HCT116 (cell line): Measurements from ENCODE around the gene GSK3A. TPM values are rescaled to one million over a fixed set of nuclear protein-coding genes. Genes with fewer than 3 reads are reported as not detected.

Experiments
- ATAC-seq: fragments of 200-7000 bp; cut with Tn5 transposase; 2 replicates; pipeline ENCODE4 v1.9.1; 2020; ENCODE audit warnings: mild to moderate bottlenecking, moderate library complexity
- BruUV-seq: library from RNA; stranded (reverse); fragments of 400-500 nt; replicated peaks from 2 replicates; lab custom pipeline; 2021; lab: Mats Ljungman, UMichigan
- CTCF ChIA-PET: fragments of 300-600 bp; sonication (Branson Sonifier 250); formaldehyde crosslinking; loops from one replicate; lab custom pipeline; 2021; ENCODE audit warnings: antibody characterized with exemption; lab: Charles Lee
- POLR2A ChIA-PET: fragments of 300-600, 350-600 bp; sonication (Branson Sonifier 250); formaldehyde crosslinking; loops from one replicate; lab custom pipeline; 2021; ENCODE audit warnings: antibody characterized with exemption; lab: Charles Lee
- RAD21 ChIA-PET, 2 experiments: fragments of 300-600 bp; sonication (Branson Sonifier 250); formaldehyde crosslinking; loops; one replicate each; lab custom pipeline; 2023; ENCODE audit warnings: low total read pairs in 2 of 2; ENCODE audit not compliant: uncharacterized antibody in 2 of 2, unreplicated experiment in 2 of 2, low non-redundant PET in 1 of 2; lab: Charles Lee
- DNase-seq: peaks from one replicate; pipeline ENCODE4 v3.0.0-alpha.2; 2010; ENCODE audit warnings: low read depth, low spot score
- H2AFZ ChIP-seq: fragments of 200-600 bp; shearing (Covaris generic), sonication (generic); 2 replicates; pipeline ENCODE4 v1.6.1; 2017; ENCODE audit warnings: low read depth, mixed run types, mixed read lengths, antibody characterized with exemption, low read length; ENCODE audit not compliant: poor library complexity, severe bottlenecking
- H3K27ac ChIP-seq: 2 replicates; pipeline ENCODE4 v1.5.1; 2012; ENCODE audit warnings: low read depth, low read length
- H3K27me3 ChIP-seq: fragments of 200-600 bp; sonication (generic); 2 replicates; pipeline ENCODE4 v1.6.1; 2016; ENCODE audit warnings: mixed run types, low read length, mixed read lengths; ENCODE audit not compliant: insufficient read depth
- H3K36me3 ChIP-seq, 2 experiments: fragments of 200-500 bp in 1 of 2; fragments of 200-600 bp in 1 of 2; sonication (Bioruptor generic) in 1 of 2; sonication (generic) in 1 of 2; 2 replicates each; pipeline versions ENCODE4 v1.5.1 to v1.6.1; 2014 to 2016; ENCODE audit warnings: low read length in 2 of 2, inconsistent platforms in 1 of 2, mixed read lengths in 1 of 2, mixed run types in 1 of 2; ENCODE audit not compliant: insufficient read depth in 2 of 2, control insufficient read depth in 1 of 2
- H3K4me1 ChIP-seq, 2 experiments: fragments of 200-600 bp in 1 of 2; sonication (generic) in 1 of 2; 2 replicates each; pipeline versions ENCODE4 v1.5.1 to v1.6.1; 2012 to 2017; ENCODE audit warnings: low read length in 2 of 2, inconsistent platforms in 1 of 2, mild to moderate bottlenecking in 1 of 2, mixed read lengths in 1 of 2, mixed run types in 1 of 2, moderate library complexity in 1 of 2; ENCODE audit not compliant: insufficient read depth in 2 of 2, control insufficient read depth in 1 of 2
- H3K4me2 ChIP-seq: fragments of 200-600 bp; sonication (generic); 2 replicates; pipeline ENCODE4 v1.6.1; 2017; ENCODE audit warnings: mixed run types, low read length, mixed read lengths
- H3K4me3 ChIP-seq, 2 experiments: fragments of 200-600 bp in 1 of 2; sonication (generic) in 1 of 2; replicated peaks in 1 of 2; 2 replicates each; pipeline ENCODE4 v1.5.1; 2011 to 2016; ENCODE audit warnings: low read length in 2 of 2, control low read depth in 1 of 2, low read depth in 1 of 2, mild to moderate bottlenecking in 1 of 2, mixed read lengths in 1 of 2, mixed run types in 1 of 2
- H3K79me2 ChIP-seq: fragments of 200-600 bp; sonication (generic); 2 replicates; pipeline ENCODE4 v1.6.1; 2017; ENCODE audit warnings: mild to moderate bottlenecking, mixed run types, low read length, moderate library complexity, mixed read lengths; ENCODE audit not compliant: insufficient read depth
- H3K9ac ChIP-seq: fragments of 200-600 bp; sonication (generic); 2 replicates; pipeline ENCODE4 v1.6.1; 2016; ENCODE audit warnings: low read length, mixed read lengths
- H3K9me2 ChIP-seq: fragments of 200-600 bp; sonication (generic), shearing (Covaris generic); 2 replicates; pipeline ENCODE4 v1.6.1; 2017; ENCODE audit warnings: mixed run types, mild to moderate bottlenecking, moderate library complexity; ENCODE audit not compliant: insufficient read depth
- H3K9me3 ChIP-seq, 2 experiments: fragments of 200-500 bp in 1 of 2; fragments of 200-600 bp in 1 of 2; sonication (Bioruptor generic) in 1 of 2; sonication (generic) in 1 of 2; 2 replicates each; pipeline ENCODE4 v1.6.1; 2014 to 2017; ENCODE audit warnings: low read length in 2 of 2, mixed read lengths in 2 of 2, inconsistent platforms in 1 of 2, low read depth in 1 of 2, mild to moderate bottlenecking in 1 of 2, mixed run types in 1 of 2, moderate library complexity in 1 of 2; ENCODE audit not compliant: control insufficient read depth in 1 of 2, insufficient read depth in 1 of 2
- H4K20me1 ChIP-seq: fragments of 200-600 bp; sonication (generic), shearing (Covaris generic); 2 replicates; pipeline ENCODE4 v1.6.1; 2017; ENCODE audit warnings: mixed run types, mild to moderate bottlenecking, moderate library complexity; ENCODE audit not compliant: insufficient read depth
- CEBPB ChIP-seq: IDR thresholded peaks from 2 replicates; pipeline ENCODE4 v1.6.1; 2012; ENCODE audit warnings: low read depth
- EGR1 ChIP-seq: IDR thresholded peaks from 2 replicates; pipeline ENCODE4 v1.6.1; 2012; ENCODE audit warnings: low read depth
- ELF1 ChIP-seq: IDR thresholded peaks from 2 replicates; pipeline ENCODE4 v1.6.1; 2012; ENCODE audit warnings: low read depth, borderline replicate concordance
- EZH2phosphoT487 ChIP-seq: fragments of 200-600 bp; IDR thresholded peaks from 2 replicates; pipeline ENCODE4 v1.6.1; 2018; ENCODE audit warnings: antibody characterized with exemption, borderline replicate concordance
- FOSL1 ChIP-seq: IDR thresholded peaks from 2 replicates; pipeline ENCODE4 v1.6.1; 2012; ENCODE audit warnings: low read depth
- JUND ChIP-seq: IDR thresholded peaks from 2 replicates; pipeline ENCODE4 v1.6.1; 2012
- POLR2A ChIP-seq: IDR thresholded peaks from 2 replicates; pipeline ENCODE4 v1.7.0; 2011; ENCODE audit warnings: borderline replicate concordance; ENCODE audit not compliant: insufficient read depth, insufficient read length; ENCODE audit errors: extremely low read depth
- POLR2AphosphoS5 ChIP-seq: IDR thresholded peaks from 2 replicates; pipeline ENCODE4 v1.6.1; 2011; ENCODE audit warnings: mild to moderate bottlenecking, low read depth, low read length, moderate library complexity
- RAD21 ChIP-seq: IDR thresholded peaks from 2 replicates; pipeline ENCODE4 v1.6.1; 2012; ENCODE audit warnings: low read depth, mild to moderate bottlenecking
- SIN3A ChIP-seq: IDR thresholded peaks from 2 replicates; pipeline ENCODE4 v1.6.1; 2012; ENCODE audit warnings: low read depth
- SP1 ChIP-seq: IDR thresholded peaks from 2 replicates; pipeline ENCODE4 v1.6.1; 2012; ENCODE audit warnings: low read depth
- SRF ChIP-seq: IDR thresholded peaks from 2 replicates; pipeline ENCODE4 v1.6.1; 2012; ENCODE audit warnings: low read depth
- TCF7L2 ChIP-seq: IDR thresholded peaks from 2 replicates; pipeline ENCODE4 v1.7.0; 2011; ENCODE audit warnings: borderline replicate concordance, inconsistent platforms; ENCODE audit not compliant: insufficient read depth, insufficient read length; ENCODE audit errors: extremely low read depth
- YY1 ChIP-seq: IDR thresholded peaks from 2 replicates; pipeline ENCODE4 v1.6.1; 2011; ENCODE audit warnings: low read length, low read depth, moderate library complexity, mild to moderate bottlenecking; ENCODE audit not compliant: insufficient replicate concordance; ENCODE audit errors: extremely low read depth
- ZFX ChIP-seq: fragments of 450-650 bp; IDR thresholded peaks from 2 replicates; pipeline ENCODE4 v1.6.1; 2017
- ZNF274 ChIP-seq: fragments of 200-500 bp; sonication (Bioruptor generic); IDR thresholded peaks from 2 replicates; pipeline ENCODE4 v1.6.1; 2014; ENCODE audit warnings: mild to moderate bottlenecking, low read depth, low read length, inconsistent platforms
- intact Hi-C: fragments of 100-400 bp; cut with micrococcal nuclease; formaldehyde crosslinking; loops from 2 replicates; pipeline ENCODE4 v1.10.0; 2022
- total RNA-seq: library from RNA; stranded (reverse); gene quantifications from one replicate; pipeline ENCODE4 v1.2.1, GENCODE V29; 2021; ENCODE audit not compliant: unreplicated experiment
- TF ChIP-seq, protein P1 (sequence below): IDR thresholded peaks from 2 replicates; pipeline ENCODE4 v1.6.1; 2012
- TF ChIP-seq, protein P2 (sequence below): IDR thresholded peaks from 2 replicates; pipeline ENCODE4 v1.6.1; 2011; ENCODE audit warnings: mild to moderate bottlenecking, low read length, moderate library complexity; ENCODE audit not compliant: insufficient replicate concordance; ENCODE audit errors: extremely low read depth
- TF ChIP-seq, protein P3 (sequence below): IDR thresholded peaks from 2 replicates; pipeline ENCODE4 v1.6.1; 2012; ENCODE audit warnings: low read depth
- TF ChIP-seq, protein P4 (sequence below), 3 experiments: fragments of 200-600 bp in 1 of 3; sonication (generic) in 1 of 3; IDR thresholded peaks in 2 of 3; conservative IDR thresholded peaks in 1 of 3; 2 replicates each; pipeline ENCODE4 v1.5.1; 2012 to 2017; ENCODE audit warnings: low read depth in 2 of 3, low read length in 2 of 3, antibody characterized with exemption in 1 of 3, borderline replicate concordance in 1 of 3, control low read depth in 1 of 3, mild to moderate bottlenecking in 1 of 3, mixed read lengths in 1 of 3, mixed run types in 1 of 3, moderate library complexity in 1 of 3; ENCODE audit not compliant: insufficient read depth in 1 of 3

The GSK3A gene
- total RNA-seq, 1 experiment from 2014 or later: 57.2 TPM

DNA sequence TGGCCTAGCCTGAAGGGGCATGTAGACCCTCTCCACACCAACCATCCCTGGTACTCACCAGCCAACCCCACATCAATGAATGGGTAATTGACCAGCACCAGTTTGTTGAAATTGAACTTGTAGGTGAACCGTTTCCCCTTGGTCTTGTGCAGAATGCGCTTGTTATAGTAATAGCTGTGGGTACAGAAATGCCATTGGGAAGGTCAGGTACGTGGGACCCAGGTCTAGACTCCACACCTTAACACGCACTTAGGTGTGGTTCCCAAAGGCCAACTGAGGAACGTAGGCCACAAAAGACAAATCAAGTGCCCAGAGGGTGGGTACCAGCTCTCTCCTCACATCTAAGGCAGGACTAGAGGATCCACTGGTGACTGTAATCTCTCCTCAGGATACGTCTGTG, 7.4 kb upstream of the GSK3A start:
- Histone ChIP-seq H2AFZ (no peak overlapping the region), H3K79me2 (peaks cover 52% of the 10 kb centered on the region), H3K9me3 (no peaks in the 10 kb centered on the region), H3K36me3 (peaks cover 0 to 7% of the 10 kb centered on the region in 2 experiments; a peak in 2 of 4 replicates), H4K20me1 (peaks cover 3% of the 10 kb centered on the region; the same call in 1 of the 2 replicates), H3K4me3 (no peak overlapping the region), H3K9ac (no peak overlapping the region), H3K4me1 (peaks cover 26 to 51% of the 10 kb centered on the region in 2 experiments), H3K27me3 (no peaks in the 10 kb centered on the region), H3K27ac (no peak overlapping the region; the same call in 1 of the 2 replicates), H3K4me2 (no peak overlapping the region), H3K9me2 (no peaks in the 10 kb centered on the region)
- ChIA-PET POLR2A (interaction anchor here (0.6 to 0.8 kb wide), 2 partner anchors 13 to 30 kb away, joined by 3 to 4 read pairs; no protein-coding TSS in a partner anchor), CTCF (no interaction called here), RAD21 (no interaction called here)
- BruUV-seq: no TSS peak
- DNase-seq (no peak), ATAC-seq (no peak)
- TF ChIP-seq, protein P1, sequence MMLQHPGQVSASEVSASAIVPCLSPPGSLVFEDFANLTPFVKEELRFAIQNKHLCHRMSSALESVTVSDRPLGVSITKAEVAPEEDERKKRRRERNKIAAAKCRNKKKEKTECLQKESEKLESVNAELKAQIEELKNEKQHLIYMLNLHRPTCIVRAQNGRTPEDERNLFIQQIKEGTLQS: no peak
- TF ChIP-seq ZFX (no peak), SP1 (no peak), SIN3A (no peak), EGR1 (no peak), TCF7L2 (no peak), RAD21 (no peak), JUND (no peak), FOSL1 (no peak), POLR2A (no peak), POLR2AphosphoS5 (no peak), SRF (no peak), ELF1 (no peak), YY1 (no peak), EZH2phosphoT487 (no peak), ZNF274 (no peak), CEBPB (no peak)
- TF ChIP-seq, protein P2, sequence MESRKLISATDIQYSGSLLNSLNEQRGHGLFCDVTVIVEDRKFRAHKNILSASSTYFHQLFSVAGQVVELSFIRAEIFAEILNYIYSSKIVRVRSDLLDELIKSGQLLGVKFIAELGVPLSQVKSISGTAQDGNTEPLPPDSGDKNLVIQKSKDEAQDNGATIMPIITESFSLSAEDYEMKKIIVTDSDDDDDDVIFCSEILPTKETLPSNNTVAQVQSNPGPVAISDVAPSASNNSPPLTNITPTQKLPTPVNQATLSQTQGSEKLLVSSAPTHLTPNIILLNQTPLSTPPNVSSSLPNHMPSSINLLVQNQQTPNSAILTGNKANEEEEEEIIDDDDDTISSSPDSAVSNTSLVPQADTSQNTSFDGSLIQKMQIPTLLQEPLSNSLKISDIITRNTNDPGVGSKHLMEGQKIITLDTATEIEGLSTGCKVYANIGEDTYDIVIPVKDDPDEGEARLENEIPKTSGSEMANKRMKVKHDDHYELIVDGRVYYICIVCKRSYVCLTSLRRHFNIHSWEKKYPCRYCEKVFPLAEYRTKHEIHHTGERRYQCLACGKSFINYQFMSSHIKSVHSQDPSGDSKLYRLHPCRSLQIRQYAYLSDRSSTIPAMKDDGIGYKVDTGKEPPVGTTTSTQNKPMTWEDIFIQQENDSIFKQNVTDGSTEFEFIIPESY: no peak
- TF ChIP-seq, protein P3, sequence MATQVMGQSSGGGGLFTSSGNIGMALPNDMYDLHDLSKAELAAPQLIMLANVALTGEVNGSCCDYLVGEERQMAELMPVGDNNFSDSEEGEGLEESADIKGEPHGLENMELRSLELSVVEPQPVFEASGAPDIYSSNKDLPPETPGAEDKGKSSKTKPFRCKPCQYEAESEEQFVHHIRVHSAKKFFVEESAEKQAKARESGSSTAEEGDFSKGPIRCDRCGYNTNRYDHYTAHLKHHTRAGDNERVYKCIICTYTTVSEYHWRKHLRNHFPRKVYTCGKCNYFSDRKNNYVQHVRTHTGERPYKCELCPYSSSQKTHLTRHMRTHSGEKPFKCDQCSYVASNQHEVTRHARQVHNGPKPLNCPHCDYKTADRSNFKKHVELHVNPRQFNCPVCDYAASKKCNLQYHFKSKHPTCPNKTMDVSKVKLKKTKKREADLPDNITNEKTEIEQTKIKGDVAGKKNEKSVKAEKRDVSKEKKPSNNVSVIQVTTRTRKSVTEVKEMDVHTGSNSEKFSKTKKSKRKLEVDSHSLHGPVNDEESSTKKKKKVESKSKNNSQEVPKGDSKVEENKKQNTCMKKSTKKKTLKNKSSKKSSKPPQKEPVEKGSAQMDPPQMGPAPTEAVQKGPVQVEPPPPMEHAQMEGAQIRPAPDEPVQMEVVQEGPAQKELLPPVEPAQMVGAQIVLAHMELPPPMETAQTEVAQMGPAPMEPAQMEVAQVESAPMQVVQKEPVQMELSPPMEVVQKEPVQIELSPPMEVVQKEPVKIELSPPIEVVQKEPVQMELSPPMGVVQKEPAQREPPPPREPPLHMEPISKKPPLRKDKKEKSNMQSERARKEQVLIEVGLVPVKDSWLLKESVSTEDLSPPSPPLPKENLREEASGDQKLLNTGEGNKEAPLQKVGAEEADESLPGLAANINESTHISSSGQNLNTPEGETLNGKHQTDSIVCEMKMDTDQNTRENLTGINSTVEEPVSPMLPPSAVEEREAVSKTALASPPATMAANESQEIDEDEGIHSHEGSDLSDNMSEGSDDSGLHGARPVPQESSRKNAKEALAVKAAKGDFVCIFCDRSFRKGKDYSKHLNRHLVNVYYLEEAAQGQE: no peak
- TF ChIP-seq, protein P4, sequence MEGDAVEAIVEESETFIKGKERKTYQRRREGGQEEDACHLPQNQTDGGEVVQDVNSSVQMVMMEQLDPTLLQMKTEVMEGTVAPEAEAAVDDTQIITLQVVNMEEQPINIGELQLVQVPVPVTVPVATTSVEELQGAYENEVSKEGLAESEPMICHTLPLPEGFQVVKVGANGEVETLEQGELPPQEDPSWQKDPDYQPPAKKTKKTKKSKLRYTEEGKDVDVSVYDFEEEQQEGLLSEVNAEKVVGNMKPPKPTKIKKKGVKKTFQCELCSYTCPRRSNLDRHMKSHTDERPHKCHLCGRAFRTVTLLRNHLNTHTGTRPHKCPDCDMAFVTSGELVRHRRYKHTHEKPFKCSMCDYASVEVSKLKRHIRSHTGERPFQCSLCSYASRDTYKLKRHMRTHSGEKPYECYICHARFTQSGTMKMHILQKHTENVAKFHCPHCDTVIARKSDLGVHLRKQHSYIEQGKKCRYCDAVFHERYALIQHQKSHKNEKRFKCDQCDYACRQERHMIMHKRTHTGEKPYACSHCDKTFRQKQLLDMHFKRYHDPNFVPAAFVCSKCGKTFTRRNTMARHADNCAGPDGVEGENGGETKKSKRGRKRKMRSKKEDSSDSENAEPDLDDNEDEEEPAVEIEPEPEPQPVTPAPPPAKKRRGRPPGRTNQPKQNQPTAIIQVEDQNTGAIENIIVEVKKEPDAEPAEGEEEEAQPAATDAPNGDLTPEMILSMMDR (IDR thresholded peaks at IDR 0.05 in 2 of 3, conservative IDR thresholded peaks at IDR 0.05 in 1 of 3; ENCODE audit: borderline replicate concordance in 1 of 3, insufficient read depth in 1 of 3, low read depth in 2 of 3, low read length in 2 of 3): no peak
- intact Hi-C loops: no loop called here
